GM23338 (cell line): ENCODE results near the gene TMEM135.

Experiments used
- CREB1 ChIP-seq: fragments of 250-450 bp; sonication (Bioruptor Pico); IDR thresholded peaks from 2 replicates; pipeline ENCODE4 v1.5.0; 2020; ENCODE audit warnings: low read depth, mild to moderate bottlenecking, moderate library complexity
- CTCF ChIP-seq, 2 experiments: fragments of 200-600 bp in 1 of 2; sonication (generic) in 1 of 2; conservative IDR thresholded peaks; 2 replicates each; pipeline versions ENCODE4 v1.5.1 to v1.6.1; 2016 to 2017; ENCODE audit warnings: antibody characterized with exemption in 2 of 2, low read depth in 2 of 2, mild to moderate bottlenecking in 2 of 2, moderate library complexity in 1 of 2
- EZH2 ChIP-seq: fragments of 200-600 bp; sonication (generic); IDR thresholded peaks from one replicate; pipeline ENCODE4 v1.8.0; 2017; ENCODE audit warnings: antibody characterized with exemption, mild to moderate bottlenecking, low read depth; ENCODE audit not compliant: unreplicated experiment
- EZH2phosphoT487 ChIP-seq: fragments of 200-600 bp; sonication (generic); IDR thresholded peaks from one replicate; pipeline ENCODE4 v1.8.1; 2018; ENCODE audit warnings: antibody characterized with exemption; ENCODE audit not compliant: unreplicated experiment
- POLR2AphosphoS5 ChIP-seq: IDR thresholded peaks from 2 replicates; pipeline ENCODE4 v1.6.1; 2016; ENCODE audit warnings: antibody characterized with exemption, low read depth
- REST ChIP-seq: IDR thresholded peaks from one replicate; pipeline ENCODE4 v1.6.1; 2018; ENCODE audit warnings: antibody characterized with exemption; ENCODE audit not compliant: unreplicated experiment
- STAT1 ChIP-seq: IDR thresholded peaks from one replicate; pipeline ENCODE4 v1.6.1; 2016; ENCODE audit warnings: antibody characterized with exemption; ENCODE audit not compliant: unreplicated experiment
- ZNF114 ChIP-seq: fragments of 250-450 bp; sonication (Bioruptor Pico); IDR thresholded peaks from 2 replicates; pipeline ENCODE4 v1.5.0; 2020; ENCODE audit warnings: mild to moderate bottlenecking, moderate library complexity
- ZNF331 ChIP-seq: fragments of 250-450 bp; sonication (Bioruptor Pico); IDR thresholded peaks from 2 replicates; pipeline ENCODE4 v1.5.0; 2020; ENCODE audit warnings: low read depth, mild to moderate bottlenecking, moderate library complexity
- ZNF462 ChIP-seq: fragments of 250-450 bp; sonication (Bioruptor Pico); IDR thresholded peaks from 2 replicates; pipeline ENCODE4 v1.5.0; 2020; ENCODE audit warnings: mild to moderate bottlenecking, moderate library complexity

- TF ChIP-seq CTCF (conservative IDR thresholded peaks at IDR 0.05; ENCODE audit: low read depth in 2 of 2) (no peak), ZNF114 (CRISPR knock-in tag) (no peak), POLR2AphosphoS5 (no peak), EZH2 (no peak), CREB1 (CRISPR knock-in tag) (no peak), EZH2phosphoT487 (no peak), ZNF331 (CRISPR knock-in tag) (no peak), REST (no peak), ZNF462 (CRISPR knock-in tag) (no peak), STAT1 (no peak)
These were observed 98.5 kb downstream of the TMEM135 start for GRCh38 chr11:87136236-87136635.
